GM19240 (cell line): ENCODE measurements around the gene SNX5.
"Not testable (repeated sequence)": the region's sequence is repeated elsewhere in the genome, so short reads cannot be mapped to it uniquely, and the experiment has no call there.

Experiments used
- DNase-seq: peaks from one replicate; pipeline ENCODE4 v3.0.0; 2011; ENCODE audit warnings: low spot score; ENCODE audit not compliant: insufficient read length

The SNX5 gene

DNA sequence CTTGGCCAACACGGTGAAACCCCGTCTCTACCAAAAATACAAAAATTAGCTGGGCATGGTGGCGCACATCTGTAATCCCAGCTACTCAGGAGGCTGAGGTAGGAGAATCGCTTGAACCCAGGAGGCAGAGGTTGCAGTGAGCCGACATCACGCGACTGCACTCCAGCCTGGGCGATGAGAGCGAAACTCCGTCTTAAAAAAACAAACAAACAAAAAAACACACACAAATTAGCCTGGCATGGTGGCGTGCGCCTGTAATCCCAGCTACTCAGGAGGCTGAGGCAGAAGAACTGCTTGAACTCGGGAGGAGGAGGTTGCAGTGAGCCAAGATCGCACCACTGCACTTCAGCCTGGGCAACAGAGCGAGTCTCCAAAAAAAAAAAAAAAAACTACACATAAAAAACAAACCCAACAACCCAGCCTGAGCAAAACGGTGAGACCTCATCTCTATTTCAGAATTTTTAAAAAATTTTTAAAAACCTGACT lies 8.2 kb downstream of the SNX5 start:
- DNase-seq: not testable (repeated sequence)

DNA sequence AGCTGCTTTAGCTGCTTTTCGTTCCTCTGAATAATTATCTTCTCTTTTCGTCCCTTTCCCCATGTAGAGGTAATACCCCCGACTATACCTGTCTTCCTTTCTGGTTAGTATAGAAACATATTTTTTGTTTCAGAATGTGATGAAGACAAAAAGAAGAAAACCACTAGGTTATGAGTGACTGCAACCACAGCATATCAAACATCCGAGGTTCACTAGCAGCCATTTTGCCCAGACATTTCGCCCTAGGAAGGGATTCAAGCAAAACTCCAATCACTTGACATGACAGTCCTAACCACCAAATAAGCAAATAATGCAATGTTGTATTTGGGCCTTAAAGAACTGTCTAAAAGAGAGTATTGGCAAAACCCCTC lies 9.4 kb downstream of the SNX5 start:
- DNase-seq: no peak

DNA sequence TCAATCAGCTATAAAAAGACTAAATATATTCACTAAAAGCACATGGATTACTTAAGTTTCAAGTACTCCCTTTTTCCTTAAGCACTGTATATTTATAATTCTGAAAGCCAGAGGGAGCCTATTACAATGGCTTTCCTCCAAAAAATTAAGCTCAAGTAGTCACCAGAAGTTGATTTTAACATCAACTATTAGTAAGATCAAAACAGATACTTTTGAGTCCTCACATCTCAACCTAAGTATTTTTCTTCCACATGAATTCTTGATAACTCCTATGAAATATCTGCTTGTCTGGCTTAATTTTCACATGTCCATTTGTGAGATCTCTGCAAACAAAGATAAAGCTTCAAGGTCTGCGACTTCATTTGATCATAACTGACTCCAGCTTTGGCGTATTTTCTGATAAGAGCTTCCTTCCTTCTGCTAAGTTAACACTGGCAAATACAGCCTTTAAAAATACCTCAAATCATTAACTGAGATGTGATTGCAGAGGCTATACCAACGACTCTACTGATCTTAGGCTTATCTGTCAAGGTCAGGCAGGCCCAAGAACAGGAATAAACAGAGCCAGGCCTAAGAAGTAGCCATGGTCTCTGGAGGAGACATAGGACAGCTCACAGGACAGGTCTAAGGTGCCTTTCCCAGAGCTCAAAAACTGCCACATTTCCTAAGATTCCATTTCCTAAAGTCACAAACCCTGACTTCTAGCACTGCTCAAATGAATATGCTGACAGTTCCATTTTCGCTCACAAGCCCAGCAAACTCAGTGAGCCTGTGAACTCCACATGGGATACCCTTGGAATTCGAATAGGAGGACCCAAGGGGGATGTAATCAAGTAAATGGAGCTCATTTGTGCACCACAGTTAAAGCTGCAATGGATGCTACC lies 10.0 kb downstream of the SNX5 start:
- DNase-seq: no peak

DNA sequence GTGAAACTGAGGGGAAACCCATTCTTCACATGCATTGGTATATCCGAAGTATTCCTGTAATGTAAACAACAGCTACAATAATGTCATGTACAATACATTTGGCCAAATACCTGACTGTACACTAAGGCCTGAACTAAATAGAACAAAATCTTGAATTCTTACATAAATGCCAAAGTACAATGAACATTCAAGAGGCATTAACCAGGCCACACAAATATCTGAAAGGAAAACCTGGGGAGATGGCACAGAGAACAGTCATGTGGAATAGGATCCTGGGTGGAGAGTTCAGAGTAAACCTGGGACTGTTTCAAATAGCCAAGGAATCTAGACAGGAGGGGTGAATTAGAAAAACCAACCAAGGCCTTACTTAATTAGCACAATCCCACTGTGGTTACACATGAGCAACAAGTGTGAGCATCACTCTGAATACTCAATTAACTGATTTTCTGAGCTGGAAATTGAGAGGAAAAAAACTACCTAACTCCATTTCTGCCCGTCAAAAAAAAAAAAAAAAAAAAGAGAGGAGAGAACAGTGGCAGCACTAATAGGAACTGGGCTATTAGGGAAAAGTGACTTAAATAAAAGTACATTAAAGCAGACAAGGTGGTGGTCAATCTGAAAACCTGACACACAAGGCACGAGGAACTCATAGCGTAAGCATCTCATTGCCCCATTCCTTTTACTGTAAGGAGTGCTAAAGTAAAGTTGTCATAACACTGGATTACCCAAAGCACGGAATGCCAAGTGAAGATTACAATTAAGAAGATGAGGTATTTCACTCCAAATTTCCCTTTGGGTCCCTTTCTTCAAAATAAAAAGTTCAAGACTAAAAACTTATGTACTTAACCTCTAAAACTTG lies 10.9 kb downstream of the SNX5 start:
- DNase-seq: no peak

DNA sequence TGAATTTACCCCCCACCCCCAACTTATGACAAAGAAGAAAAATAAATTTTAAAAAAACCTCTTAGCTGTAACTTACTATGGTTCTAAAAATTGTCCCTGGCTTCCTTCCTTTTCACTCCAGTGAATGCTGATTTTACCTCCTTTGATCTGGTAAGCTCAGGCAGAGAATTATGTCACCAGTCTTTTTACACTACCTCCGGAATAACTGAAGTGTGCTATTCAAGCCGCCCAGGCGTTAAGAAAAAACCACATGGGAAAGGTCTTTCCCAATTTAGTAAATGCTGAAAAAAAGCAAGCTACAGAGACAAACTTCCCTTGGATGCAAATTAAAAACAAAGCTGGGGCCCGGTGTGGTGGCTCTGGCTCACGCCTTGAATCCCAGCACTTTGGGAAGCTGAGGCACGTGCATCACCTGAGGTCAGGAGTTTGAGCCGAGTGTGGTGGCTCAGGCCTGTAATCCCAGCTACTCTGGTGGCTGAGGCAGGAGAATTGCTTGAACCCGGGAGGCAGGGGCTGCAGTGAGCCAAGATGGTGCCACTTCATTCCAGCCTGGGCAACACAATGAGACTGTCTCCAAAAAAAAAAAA lies 12.4 kb downstream of the SNX5 start:
- no peak for DNase-seq

DNA sequence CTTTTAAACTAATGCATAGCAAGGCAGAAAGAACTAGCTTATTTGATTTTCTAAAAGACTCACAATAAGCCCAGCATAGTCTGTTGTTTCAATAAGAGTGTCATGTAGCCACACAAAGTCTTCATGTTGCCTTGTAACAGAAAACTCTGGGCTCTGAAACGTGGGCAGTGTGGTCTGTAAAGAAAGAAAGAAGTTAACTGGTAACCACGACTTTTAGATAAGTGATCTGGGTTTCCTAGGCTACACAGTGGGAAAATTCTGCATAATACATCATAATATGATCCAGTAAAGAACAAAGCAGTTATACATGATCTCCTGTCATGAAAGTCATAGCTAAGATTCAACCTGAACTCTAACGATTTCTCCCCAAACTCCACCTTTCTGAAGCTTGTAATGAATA lies 13.3 kb downstream of the SNX5 start:
- no peak for DNase-seq

DNA sequence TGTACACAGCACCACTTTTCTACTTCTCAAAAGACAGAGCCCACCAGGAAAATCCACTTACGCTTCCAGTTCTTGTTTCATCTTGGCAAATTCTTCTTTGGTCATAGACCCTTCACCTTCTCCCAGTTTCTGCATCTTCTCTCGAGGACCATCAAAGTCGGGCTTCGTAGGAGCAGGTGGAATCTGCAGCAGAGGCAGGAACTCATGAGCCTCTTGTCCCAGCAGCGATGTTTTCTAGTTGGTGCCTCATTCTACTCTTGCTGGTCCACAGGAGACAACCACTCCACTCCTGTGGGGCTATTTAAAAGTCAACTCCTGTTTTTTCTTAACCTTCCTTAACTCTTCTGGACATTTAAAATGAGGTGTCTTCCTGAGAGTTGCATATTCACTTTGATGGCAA lies 14.7 kb downstream of the SNX5 start:
- no peak for DNase-seq

DNA sequence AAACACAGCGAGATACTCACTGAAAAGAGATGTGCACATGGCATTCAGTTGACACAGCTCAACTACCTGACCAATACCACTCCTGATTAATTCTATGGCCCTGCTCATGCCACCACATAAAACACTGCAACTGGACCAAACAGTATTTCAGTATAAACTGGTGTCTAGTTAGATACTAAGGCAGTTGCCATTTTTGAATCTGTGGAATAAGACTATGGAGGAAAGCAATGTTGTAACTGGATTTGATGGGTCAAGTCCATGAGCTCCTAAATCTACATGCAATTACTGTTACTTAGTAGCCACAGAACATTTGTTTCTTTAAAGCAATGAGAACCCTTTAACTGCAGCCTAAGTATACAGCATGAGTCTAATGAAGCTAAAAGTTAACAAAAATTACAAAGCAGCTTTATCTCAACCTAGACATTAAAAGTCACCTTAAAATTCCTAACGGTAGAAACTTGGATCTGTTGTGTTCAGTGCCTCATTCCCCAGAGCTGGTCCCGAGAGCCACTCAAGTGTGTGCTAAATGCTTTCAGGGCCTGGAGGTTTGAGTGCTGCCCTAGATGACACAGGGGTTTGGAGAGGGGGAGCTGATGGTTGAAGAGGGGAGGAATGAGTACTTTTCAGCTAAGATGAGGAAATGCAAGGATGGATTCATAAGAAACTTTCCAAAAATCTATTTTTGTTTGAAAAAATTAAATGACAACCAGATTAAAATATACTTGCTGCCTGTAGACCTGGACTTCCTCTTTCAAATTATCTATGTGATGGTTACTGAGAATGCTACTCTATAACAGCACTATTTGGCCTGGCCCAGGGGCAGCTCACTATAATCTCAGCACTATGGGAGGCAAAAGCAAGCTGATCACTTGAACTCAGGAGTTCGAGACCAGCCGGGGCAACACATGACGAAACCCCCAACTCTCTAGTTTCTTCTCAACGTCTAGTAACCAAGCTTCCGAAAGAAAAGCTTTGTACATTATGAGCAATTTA lies 15.6 kb downstream of the SNX5 start:
- DNase-seq: no peak

DNA sequence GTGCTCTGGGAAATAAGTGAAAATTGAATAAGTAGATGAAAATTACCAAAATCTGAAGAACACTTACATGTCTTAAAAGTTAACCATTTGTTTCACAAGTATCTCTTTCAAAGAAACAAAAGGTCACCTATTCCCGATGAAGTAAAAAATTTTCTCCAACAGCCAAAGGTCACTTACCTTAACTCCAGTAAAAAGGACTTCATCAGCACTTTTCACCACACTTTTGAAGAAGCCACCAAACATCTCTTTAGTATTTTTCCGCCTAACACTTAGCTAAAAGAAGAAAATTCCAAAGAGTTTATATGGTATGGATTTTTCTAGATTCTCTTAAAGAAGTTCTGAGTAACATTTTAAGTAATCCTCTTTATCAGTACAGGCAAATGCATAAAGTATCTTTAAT lies 17.3 kb downstream of the SNX5 start:
- DNase-seq: no peak

DNA sequence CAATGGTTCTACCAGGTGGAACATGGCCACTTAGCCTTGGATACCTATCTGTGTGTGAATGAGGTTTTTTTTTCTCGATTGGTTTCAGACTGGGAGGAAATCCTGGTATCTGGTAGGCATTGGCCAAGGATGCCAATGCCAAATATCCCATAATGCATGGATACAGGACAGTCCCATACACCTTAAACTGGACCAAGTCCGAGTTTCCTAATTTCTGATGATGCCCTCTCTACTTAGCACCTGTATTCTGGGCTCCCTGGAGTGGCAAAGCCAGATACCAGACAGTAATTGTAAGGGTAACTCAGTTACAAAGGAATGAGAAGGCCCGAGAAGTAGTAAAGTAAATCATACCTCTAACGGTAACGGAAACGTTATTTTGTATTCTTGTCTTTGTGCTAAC lies 17.9 kb downstream of the SNX5 start:
- DNase-seq: no peak

DNA sequence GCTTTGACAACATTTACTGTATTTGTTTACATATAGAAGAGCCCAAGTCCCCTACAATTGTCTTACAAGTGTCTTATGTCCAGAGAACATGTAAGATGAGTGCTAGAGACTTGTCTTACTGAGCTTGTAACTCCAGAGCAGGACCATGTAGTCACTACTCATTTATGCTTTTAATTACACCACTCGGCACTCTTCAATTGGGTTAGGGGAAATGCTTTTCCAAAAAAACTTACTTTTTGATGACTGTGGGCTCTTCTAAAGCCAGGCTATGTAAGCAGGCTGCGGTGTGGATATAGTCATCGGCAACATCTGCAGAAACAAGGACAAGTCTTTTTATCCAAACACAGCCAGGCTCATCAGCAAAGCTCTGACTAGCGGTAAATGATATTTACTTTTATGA lies 18.7 kb downstream of the SNX5 start:
- no peak for DNase-seq

DNA sequence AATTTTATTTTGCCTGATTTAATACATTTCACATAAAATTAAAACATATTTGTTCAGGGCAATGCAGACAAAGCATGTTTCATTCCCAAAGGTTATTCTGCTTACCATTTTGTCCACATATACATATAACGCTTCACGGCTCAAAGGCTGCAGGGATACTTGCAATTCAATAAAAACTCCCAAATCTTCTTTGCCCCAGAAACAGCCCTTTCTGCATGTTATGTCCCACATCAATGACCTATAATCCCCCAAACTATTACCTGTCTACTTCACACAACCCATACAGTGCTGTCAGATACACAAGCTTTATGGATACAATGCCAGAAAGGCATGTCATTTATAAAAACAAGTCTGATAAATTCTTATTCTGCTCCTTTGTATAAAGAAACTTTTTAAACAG lies 20.2 kb downstream of the SNX5 start:
- DNase-seq: no peak

DNA sequence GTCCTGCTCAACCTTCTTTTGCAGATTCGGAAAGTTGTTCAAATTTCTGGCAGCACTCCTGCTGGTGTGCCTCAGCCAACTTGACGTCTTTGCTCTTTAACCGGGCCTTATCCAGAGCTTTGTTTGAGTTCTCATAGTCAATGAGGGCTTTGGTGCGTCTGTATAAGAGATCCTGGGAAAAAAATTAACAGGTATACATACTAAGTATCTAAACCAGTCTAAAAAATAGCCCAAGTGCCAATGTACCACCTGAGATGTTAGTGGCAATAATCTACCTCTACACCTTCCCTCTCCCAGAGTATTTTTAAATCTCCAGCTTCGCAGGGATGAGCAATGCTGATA lies 21.1 kb downstream of the SNX5 start:
- no peak for DNase-seq

DNA sequence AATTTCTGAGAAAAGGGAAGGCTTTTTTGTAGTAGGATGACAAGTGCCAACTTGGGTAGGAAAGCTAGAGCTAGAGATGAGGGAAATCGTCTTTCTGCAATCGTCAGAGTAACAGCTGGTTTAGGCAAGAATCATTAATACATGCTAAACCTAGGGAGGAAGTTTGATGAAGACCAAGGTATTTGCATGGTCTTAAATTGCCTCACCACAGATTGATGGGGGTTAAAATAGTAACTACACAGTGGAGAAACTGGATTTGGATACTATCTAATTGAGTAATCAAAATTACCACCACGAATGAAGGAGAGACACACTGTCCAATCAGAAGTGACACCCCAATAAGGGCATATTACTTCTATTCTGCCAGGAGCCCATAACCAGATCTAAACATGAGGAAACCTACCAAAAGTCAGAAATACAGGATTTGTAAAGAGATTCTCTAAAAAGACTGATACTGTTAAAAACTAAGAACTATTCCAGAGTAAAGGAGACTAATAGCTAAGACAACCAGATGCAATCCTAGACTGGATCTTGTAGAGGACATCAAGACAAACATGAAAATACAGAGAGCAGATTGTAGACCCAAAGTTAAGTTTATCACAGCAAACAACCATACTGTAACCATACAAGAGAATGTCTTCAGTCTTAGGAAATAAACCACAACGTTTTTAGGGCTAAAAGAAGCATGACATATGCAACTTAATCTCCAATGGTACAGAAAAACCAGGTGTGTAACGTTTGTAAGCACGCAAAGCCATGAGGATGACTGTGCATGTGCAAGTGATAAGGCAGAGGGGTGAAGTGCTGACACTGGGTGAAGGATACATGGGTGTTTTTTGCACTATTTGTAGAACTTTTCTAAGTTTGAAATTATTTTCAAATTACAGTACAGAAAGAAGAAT lies 21.8 kb downstream of the SNX5 start:
- no peak for DNase-seq

DNA sequence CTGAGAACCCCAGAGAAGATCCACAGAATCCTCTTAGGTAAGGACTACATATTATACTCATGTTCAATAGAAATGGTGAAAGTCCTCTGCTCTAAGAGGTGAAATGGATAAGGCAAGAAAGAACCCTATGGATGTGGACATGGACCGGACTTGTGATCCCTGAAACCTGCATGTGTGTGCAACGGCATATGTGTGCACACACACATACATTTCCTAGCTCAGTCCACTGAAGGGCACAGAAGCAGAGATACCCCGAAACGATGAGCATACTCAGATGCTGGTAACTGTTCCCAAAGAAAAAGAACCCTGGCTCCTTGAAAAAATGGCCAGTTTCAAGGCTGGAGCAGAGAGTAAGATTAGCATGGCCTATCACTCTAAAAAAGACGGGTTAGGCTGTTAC lies 22.6 kb downstream of the SNX5 start:
- no peak for DNase-seq

DNA sequence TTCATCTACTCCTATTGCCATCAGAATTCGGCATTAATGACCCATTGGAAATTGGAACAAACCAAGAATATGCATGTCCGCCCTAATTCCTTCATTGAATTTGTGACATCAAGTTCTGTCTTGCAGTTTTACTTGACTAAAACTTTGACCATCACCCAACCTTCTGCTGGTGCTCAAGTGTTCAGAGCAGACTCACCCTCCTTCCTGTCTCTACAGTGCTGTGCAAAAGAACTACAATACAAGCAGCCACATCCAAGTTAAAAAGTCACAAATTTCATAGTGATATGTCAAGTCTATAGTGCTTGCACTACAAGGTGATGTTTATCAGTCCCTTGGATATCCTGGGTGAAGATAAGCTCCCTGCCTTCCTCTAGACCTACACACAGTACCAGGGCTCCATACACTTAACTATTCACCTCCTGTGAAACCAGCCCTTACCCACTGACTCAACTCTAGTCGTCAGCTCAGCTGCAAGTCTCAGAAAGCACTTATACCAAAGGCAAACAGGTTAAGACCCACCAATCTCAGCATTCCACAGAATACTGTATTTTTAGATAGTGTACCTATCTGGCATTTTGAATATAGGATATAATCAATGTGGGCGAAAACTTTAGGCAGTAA lies 23.6 kb downstream of the SNX5 start:
- no peak for DNase-seq

DNA sequence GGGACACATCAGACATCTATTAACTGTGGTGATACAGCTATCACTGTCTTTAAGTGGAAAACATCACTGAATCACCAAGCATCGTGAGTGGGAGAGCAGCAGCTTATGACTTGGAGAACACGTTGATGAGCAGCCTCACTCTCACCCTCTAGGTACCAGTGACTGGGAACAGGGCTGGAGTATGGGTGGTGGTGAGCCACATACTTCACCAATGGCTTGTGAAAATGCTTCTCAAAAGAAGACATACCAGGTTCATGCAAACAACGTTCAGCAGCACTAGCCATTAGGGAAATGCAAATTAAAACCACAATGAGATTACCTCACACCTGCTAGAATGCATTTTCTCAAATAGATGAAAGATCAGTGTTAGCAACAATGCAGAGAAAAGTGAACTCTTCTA lies 25.3 kb downstream of the SNX5 start:
- peak; percentile 40 for DNase-seq

DNA sequence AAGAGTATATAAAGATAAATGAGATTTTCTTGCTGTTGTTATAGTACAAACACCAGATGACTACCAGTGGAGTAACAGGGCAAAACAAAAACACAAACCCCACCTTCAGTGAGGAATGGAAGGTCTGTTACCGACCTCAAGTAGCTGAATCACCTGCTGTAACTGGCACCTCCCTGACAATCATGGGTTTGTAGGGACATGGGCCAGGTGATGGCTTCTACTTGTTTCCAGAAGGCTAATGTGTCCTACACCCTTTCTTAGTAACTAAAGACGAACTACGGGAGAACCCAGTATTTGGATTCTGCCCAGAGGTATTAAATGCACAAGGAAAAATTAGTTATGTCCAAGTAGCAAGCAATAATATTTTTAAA lies 26.8 kb downstream of the SNX5 start:
- no peak for DNase-seq

DNA sequence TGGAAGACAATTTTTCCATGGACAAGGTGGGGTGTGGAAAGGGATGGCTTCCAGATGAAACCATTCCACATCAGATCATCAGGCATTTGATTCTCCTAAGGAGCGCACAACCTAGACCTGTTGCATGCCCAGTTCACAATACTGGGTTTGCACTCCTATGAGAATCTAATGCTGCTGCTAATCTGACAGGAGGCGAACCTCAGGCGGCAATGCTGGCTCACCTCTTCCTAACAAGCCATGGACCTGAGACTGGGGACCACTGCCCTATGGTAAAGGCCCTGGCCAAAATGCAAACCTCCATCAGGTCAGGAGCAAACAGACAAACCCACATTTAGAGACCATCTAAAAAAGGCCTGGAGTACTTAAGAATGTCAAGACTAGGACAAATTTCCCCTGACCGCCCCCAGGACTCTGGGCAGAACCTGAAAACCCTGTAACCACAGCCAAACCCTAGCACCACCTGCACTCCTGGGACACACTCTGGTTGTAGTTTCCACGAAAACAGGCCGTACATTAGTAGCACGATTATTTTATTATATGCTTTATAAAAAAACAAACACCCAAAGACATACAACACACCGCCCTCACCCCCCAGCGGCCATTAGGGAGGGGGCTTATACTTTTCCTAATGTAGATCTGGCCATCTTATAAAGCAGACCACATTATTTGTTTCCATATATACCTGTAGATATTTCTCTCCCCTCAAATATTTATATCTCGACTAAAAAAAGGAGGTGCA lies 27.3 kb downstream of the SNX5 start:
- DNase-seq: no peak
